Measurements from ENCODE around the gene CHAF1B. TPM values are rescaled to one million over a fixed set of nuclear protein-coding genes. Genes with fewer than 3 reads are reported as not detected.

CHAF1B gene
- total and polyA plus RNA-seq, 10 of the 15 experiments (the other 5 are each of a cell fraction or from before 2014, with no cell fraction given), result 5.9 to 31.5 (median 17.3) TPM

DNA sequence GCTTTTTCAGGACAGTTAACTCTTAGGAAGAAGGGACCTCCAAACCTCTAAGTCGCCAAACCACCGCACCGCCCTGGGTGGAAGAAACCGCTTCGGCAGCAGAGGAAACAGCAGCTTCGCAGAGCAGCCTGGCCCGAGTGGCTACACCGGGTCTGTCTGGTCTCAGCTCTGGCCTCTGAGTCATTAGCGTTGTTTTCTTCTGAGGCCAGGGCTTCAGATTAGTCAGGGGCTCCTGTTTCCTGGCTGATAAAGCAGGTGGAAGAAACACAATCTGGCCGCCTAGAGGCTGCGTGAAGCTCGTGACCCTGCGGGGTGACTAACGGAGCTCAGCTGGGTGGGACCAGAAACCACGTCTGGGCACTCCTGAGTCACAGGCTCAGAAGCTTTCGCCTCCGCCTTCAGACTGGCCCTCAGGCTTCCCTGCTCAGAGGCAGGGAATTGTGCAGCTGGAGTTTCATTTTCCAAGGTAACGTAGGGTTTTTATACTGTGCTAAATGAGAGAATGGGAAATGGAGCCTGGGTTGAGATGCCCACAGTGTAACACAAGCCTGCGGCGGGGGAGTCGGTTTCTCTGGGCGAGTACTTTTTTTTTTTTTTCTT, 44.9 kb downstream of the CHAF1B start (continued):
- TF ChIP-seq, protein P1, sequence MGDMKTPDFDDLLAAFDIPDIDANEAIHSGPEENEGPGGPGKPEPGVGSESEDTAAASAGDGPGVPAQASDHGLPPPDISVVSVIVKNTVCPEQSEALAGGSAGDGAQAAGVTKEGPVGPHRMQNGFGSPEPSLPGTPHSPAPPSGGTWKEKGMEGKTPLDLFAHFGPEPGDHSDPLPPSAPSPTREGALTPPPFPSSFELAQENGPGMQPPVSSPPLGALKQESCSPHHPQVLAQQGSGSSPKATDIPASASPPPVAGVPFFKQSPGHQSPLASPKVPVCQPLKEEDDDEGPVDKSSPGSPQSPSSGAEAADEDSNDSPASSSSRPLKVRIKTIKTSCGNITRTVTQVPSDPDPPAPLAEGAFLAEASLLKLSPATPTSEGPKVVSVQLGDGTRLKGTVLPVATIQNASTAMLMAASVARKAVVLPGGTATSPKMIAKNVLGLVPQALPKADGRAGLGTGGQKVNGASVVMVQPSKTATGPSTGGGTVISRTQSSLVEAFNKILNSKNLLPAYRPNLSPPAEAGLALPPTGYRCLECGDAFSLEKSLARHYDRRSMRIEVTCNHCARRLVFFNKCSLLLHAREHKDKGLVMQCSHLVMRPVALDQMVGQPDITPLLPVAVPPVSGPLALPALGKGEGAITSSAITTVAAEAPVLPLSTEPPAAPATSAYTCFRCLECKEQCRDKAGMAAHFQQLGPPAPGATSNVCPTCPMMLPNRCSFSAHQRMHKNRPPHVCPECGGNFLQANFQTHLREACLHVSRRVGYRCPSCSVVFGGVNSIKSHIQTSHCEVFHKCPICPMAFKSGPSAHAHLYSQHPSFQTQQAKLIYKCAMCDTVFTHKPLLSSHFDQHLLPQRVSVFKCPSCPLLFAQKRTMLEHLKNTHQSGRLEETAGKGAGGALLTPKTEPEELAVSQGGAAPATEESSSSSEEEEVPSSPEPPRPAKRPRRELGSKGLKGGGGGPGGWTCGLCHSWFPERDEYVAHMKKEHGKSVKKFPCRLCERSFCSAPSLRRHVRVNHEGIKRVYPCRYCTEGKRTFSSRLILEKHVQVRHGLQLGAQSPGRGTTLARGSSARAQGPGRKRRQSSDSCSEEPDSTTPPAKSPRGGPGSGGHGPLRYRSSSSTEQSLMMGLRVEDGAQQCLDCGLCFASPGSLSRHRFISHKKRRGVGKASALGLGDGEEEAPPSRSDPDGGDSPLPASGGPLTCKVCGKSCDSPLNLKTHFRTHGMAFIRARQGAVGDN (IDR thresholded peaks at IDR 0.05), result peak; percentile 82
- TF ChIP-seq PML (IDR thresholded peaks at IDR 0.05; ENCODE audit: low read length) (no peak), LARP7 (IDR thresholded peaks at IDR 0.05) (no peak), NBN (IDR thresholded peaks at IDR 0.05) (no peak), POU2F2 (IDR thresholded peaks at IDR 0.05; ENCODE audit: borderline replicate concordance, low read depth, low read length) (no peak), IKZF1 (conservative IDR thresholded peaks at IDR 0.05) (peak; percentile 66), RELA (IDR thresholded peaks at IDR 0.05; ENCODE audit: borderline replicate concordance, partially characterized antibody) (no peak), TCF3 (IDR thresholded peaks at IDR 0.05; ENCODE audit: borderline replicate concordance, insufficient read depth, low read depth, low read length) (no peak), PAX5 (IDR thresholded peaks at IDR 0.05; ENCODE audit: borderline replicate concordance, low read depth, low read length) (no peak), POLR2AphosphoS5 (IDR thresholded peaks at IDR 0.05; ENCODE audit: low read length) (peak; percentile 58), JUNB (IDR thresholded peaks at IDR 0.05) (peak; percentile 68), KAT2A (conservative IDR thresholded peaks at IDR 0.05; ENCODE audit: control insufficient read depth, low read depth, low read length) (no peak), CREM (IDR thresholded peaks at IDR 0.05; ENCODE audit: low read depth) (0 out of 2 replicates have a peak, but pooled peaks have one; percentile 49)
- TF ChIP-seq, protein P2, sequence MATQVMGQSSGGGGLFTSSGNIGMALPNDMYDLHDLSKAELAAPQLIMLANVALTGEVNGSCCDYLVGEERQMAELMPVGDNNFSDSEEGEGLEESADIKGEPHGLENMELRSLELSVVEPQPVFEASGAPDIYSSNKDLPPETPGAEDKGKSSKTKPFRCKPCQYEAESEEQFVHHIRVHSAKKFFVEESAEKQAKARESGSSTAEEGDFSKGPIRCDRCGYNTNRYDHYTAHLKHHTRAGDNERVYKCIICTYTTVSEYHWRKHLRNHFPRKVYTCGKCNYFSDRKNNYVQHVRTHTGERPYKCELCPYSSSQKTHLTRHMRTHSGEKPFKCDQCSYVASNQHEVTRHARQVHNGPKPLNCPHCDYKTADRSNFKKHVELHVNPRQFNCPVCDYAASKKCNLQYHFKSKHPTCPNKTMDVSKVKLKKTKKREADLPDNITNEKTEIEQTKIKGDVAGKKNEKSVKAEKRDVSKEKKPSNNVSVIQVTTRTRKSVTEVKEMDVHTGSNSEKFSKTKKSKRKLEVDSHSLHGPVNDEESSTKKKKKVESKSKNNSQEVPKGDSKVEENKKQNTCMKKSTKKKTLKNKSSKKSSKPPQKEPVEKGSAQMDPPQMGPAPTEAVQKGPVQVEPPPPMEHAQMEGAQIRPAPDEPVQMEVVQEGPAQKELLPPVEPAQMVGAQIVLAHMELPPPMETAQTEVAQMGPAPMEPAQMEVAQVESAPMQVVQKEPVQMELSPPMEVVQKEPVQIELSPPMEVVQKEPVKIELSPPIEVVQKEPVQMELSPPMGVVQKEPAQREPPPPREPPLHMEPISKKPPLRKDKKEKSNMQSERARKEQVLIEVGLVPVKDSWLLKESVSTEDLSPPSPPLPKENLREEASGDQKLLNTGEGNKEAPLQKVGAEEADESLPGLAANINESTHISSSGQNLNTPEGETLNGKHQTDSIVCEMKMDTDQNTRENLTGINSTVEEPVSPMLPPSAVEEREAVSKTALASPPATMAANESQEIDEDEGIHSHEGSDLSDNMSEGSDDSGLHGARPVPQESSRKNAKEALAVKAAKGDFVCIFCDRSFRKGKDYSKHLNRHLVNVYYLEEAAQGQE (IDR thresholded peaks at IDR 0.05; ENCODE audit: low read depth, low read length), result no peak
- TF ChIP-seq, protein P3, sequence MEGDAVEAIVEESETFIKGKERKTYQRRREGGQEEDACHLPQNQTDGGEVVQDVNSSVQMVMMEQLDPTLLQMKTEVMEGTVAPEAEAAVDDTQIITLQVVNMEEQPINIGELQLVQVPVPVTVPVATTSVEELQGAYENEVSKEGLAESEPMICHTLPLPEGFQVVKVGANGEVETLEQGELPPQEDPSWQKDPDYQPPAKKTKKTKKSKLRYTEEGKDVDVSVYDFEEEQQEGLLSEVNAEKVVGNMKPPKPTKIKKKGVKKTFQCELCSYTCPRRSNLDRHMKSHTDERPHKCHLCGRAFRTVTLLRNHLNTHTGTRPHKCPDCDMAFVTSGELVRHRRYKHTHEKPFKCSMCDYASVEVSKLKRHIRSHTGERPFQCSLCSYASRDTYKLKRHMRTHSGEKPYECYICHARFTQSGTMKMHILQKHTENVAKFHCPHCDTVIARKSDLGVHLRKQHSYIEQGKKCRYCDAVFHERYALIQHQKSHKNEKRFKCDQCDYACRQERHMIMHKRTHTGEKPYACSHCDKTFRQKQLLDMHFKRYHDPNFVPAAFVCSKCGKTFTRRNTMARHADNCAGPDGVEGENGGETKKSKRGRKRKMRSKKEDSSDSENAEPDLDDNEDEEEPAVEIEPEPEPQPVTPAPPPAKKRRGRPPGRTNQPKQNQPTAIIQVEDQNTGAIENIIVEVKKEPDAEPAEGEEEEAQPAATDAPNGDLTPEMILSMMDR (IDR thresholded peaks at IDR 0.05 in 2 of 3, conservative IDR thresholded peaks at IDR 0.05 in 1 of 3; ENCODE audit: control insufficient read depth in 2 of 3, extremely low read depth in 1 of 3, insufficient read depth in 1 of 3, low read depth in 3 of 3, low read length in 3 of 3), result peak; percentile 6 to 12 (median 9); a peak in 1 of 6 replicates
- TF ChIP-seq, protein P4, sequence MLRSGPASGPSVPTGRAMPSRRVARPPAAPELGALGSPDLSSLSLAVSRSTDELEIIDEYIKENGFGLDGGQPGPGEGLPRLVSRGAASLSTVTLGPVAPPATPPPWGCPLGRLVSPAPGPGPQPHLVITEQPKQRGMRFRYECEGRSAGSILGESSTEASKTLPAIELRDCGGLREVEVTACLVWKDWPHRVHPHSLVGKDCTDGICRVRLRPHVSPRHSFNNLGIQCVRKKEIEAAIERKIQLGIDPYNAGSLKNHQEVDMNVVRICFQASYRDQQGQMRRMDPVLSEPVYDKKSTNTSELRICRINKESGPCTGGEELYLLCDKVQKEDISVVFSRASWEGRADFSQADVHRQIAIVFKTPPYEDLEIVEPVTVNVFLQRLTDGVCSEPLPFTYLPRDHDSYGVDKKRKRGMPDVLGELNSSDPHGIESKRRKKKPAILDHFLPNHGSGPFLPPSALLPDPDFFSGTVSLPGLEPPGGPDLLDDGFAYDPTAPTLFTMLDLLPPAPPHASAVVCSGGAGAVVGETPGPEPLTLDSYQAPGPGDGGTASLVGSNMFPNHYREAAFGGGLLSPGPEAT (IDR thresholded peaks at IDR 0.05; ENCODE audit: low read depth), result peak; percentile 29; the same call in 1 of the 2 replicates

Data from GM12878 (cell line).